Measurements from ENCODE around the gene KPTN.

DNA sequence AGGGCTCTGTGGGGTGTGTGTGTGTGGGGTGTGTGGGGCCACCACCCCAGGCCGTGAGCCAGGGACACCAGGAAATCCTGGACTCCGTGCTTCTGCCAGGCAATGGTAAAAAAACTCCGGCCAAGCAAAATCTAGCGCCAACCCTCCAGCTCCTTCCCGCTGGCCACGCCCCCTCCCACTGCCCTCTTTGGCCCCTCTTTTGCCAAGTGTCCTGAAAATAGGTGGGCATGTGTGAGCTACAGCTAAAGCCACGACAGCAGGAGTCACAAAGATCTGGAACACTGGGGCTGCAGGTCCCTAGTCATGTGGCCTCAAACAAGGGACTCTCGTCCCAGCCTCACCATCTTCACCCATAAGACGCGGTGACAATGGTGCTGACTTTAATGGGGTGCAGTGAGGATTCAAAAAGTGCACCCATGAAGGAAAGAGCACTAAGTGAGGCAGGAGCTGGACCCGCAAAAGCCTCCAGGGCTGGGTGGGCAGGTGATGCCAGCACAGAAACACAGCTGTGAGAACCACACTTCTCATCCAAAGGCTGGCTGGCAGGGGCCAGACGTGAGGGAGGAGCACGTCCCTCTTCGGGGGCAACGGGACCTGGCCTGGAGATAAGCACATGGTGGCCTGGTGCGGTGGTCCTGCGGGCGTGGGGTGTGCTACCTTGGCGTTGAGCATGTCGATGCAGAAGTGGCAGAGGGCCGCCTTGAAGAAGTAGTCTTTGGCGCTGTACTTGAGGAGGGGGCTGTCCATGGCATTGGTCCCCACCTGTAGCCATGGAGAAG is 7.5 kb upstream of the KPTN start:
- TF ChIP-seq POLR2A (IDR thresholded peaks at IDR 0.05) = no peak
- TF ChIP-seq, protein P1, sequence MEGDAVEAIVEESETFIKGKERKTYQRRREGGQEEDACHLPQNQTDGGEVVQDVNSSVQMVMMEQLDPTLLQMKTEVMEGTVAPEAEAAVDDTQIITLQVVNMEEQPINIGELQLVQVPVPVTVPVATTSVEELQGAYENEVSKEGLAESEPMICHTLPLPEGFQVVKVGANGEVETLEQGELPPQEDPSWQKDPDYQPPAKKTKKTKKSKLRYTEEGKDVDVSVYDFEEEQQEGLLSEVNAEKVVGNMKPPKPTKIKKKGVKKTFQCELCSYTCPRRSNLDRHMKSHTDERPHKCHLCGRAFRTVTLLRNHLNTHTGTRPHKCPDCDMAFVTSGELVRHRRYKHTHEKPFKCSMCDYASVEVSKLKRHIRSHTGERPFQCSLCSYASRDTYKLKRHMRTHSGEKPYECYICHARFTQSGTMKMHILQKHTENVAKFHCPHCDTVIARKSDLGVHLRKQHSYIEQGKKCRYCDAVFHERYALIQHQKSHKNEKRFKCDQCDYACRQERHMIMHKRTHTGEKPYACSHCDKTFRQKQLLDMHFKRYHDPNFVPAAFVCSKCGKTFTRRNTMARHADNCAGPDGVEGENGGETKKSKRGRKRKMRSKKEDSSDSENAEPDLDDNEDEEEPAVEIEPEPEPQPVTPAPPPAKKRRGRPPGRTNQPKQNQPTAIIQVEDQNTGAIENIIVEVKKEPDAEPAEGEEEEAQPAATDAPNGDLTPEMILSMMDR (IDR thresholded peaks at IDR 0.05 in 8 of 11, conservative IDR thresholded peaks at IDR 0.05 in 3 of 11) = no peak
